ENCODE measurements around the gene GUF1. TPM values are rescaled to one million over a fixed set of nuclear protein-coding genes. Genes with fewer than 3 reads are reported as not detected.

The GUF1 gene
- total RNA-seq, 4 donors from 2014 or later = 13.5 to 49.8 (median 20.0) TPM

- H3K27ac ChIP-seq = no peak overlapping the region
- 82 to 92% methylated on average over 2 of the region's 2 CpGs for WGBS, 2 donors (ENCODE audit: low coverage in 1 of 2)
- in situ Hi-C loops (cut with MboI; ENCODE audit: low pct_ligation_motif_present in 1 of 4, low pct_unique_long_range_greater_than_20kb in 1 of 4, low sequenced_read_pairs in 3 of 4) = no loop called here
- H3K4me1 ChIP-seq = no peaks in the 10 kb centered on the region
- TF ChIP-seq CTCF (IDR thresholded peaks at IDR 0.05) = no peak
- TF ChIP-seq EP300 (IDR thresholded peaks at IDR 0.05; ENCODE audit: low read depth) = no peak
- TF ChIP-seq POLR2AphosphoS5 (IDR thresholded peaks at IDR 0.05) = no peak
- no peak for TF ChIP-seq POLR2A (IDR thresholded peaks at IDR 0.05)
- no peaks in the 10 kb centered on the region for H3K36me3 ChIP-seq
- intact Hi-C loops (cut with DNase I; ENCODE audit: low total_unique reads) = no loop called here
- H3K9me3 ChIP-seq = no peaks in the 10 kb centered on the region
- no peak overlapping the region for H3K4me3 ChIP-seq
- H3K27me3 ChIP-seq = peaks cover 18% of the 10 kb centered on the region
- no peak for DNase-seq
These were observed 58.7 kb downstream of the GUF1 start for GRCh38 chr4:44736900-44737299.

- Histone ChIP-seq H3K9me3 (no peaks in the 10 kb centered on the region), H3K27ac (no peak overlapping the region), H3K36me3 (no peaks in the 10 kb centered on the region), H3K4me3 (no peak overlapping the region), H3K4me1 (no peaks in the 10 kb centered on the region), H3K27me3 (peaks cover 10% of the 10 kb centered on the region)
- no peak for DNase-seq
- intact Hi-C loops (cut with DNase I; ENCODE audit: low total_unique reads) = no loop called here
- 43 to 49% methylated on average over 2 of the region's 2 CpGs for WGBS, 2 donors (ENCODE audit: low coverage in 1 of 2)
- TF ChIP-seq POLR2A (IDR thresholded peaks at IDR 0.05) (no peak), POLR2AphosphoS5 (IDR thresholded peaks at IDR 0.05) (no peak), EP300 (IDR thresholded peaks at IDR 0.05; ENCODE audit: low read depth) (no peak), CTCF (IDR thresholded peaks at IDR 0.05) (no peak)
- in situ Hi-C loops (cut with MboI; ENCODE audit: low pct_ligation_motif_present in 1 of 4, low pct_unique_long_range_greater_than_20kb in 1 of 4, low sequenced_read_pairs in 3 of 4) = no loop called here
These were observed 60.4 kb downstream of the GUF1 start for GRCh38 chr4:44738615-44739014.

GRCh38 chr4:44740201-44740600 is 62.0 kb downstream of the GUF1 start:
- DNase-seq = no peak
- no peaks in the 10 kb centered on the region for H3K36me3 ChIP-seq
- intact Hi-C loops (cut with DNase I; ENCODE audit: low total_unique reads) (no loop called here), in situ Hi-C loops (cut with MboI; ENCODE audit: low pct_ligation_motif_present in 1 of 4, low pct_unique_long_range_greater_than_20kb in 1 of 4, low sequenced_read_pairs in 3 of 4) (no loop called here)
- H3K4me1 ChIP-seq = no peaks in the 10 kb centered on the region
- H3K4me3 ChIP-seq = no peak overlapping the region
- TF ChIP-seq POLR2AphosphoS5 (IDR thresholded peaks at IDR 0.05) (no peak), EP300 (IDR thresholded peaks at IDR 0.05; ENCODE audit: low read depth) (no peak), POLR2A (IDR thresholded peaks at IDR 0.05) (no peak), CTCF (IDR thresholded peaks at IDR 0.05) (no peak)
- no peaks in the 10 kb centered on the region for H3K9me3 ChIP-seq
- 57 to 86% methylated on average over 1 to 2 of the region's 2 CpGs for WGBS, 2 donors (ENCODE audit: low coverage in 1 of 2)
- H3K27ac ChIP-seq = no peak overlapping the region
- no peaks in the 10 kb centered on the region for H3K27me3 ChIP-seq

Other genes with a start within 250 kb of the GUF1 start
- gene KCTD8, start 229.6 kb upstream of the GUF1 start, total RNA-seq = under 1 TPM in 3 of 4 donors, not detected in 1; 0.16 to 0.41 (median 0.37) TPM
- not detected for gene YIPF7, start 26.8 kb upstream of the GUF1 start, total RNA-seq
- 10 to 100 TPM in 1 of 4 donors, 1 to 10 TPM in 3; 2.2 to 16.3 (median 8.7) TPM for gene GNPDA2, start 48.1 kb downstream of the GUF1 start, total RNA-seq